Chondrocyte (in vitro differentiated cells): Measurements from ENCODE around the gene FYN. TPM values are rescaled to one million over a fixed set of nuclear protein-coding genes. Genes with fewer than 3 reads are reported as not detected.

Source experiments
- DNase-seq: peaks from one replicate; pipeline ENCODE4 v3.0.0; 2021; ENCODE audit warnings: mixed read lengths, low spot score
- H3K27ac Mint-ChIP-seq: one replicate; pipeline ENCODE4 v1.8.0; 2021; ENCODE audit warnings: mild to moderate bottlenecking, moderate library complexity, mixed read lengths; ENCODE audit not compliant: unreplicated experiment
- H3K27me3 Mint-ChIP-seq: 2 replicates; pipeline ENCODE4 v1.8.0; 2021; ENCODE audit warnings: low read depth, mixed read lengths
- H3K36me3 Mint-ChIP-seq: 2 replicates; pipeline ENCODE4 v1.8.0; 2021; ENCODE audit warnings: low read depth, mixed read lengths
- H3K4me1 Mint-ChIP-seq: 2 replicates; pipeline ENCODE4 v1.8.0; 2021; ENCODE audit warnings: low read depth, mild to moderate bottlenecking, mixed read lengths
- H3K4me3 Mint-ChIP-seq: one replicate; pipeline ENCODE4 v1.8.0; 2021; ENCODE audit warnings: mild to moderate bottlenecking, moderate library complexity, mixed read lengths; ENCODE audit not compliant: unreplicated experiment
- H3K9me3 Mint-ChIP-seq: 2 replicates; pipeline ENCODE4 v1.8.0; 2021; ENCODE audit warnings: low read depth, mixed read lengths
- total RNA-seq: library from RNA; stranded (reverse); gene quantifications from 3 replicates; pipeline ENCODE4 v1.2.1, GENCODE V29; 2021
- TF ChIP-seq, protein P1 (sequence below): fragments of 200-600 bp; sonication (generic); IDR thresholded peaks from 2 replicates; pipeline ENCODE4 v1.5.0; 2021; ENCODE audit warnings: antibody characterized with exemption, mild to moderate bottlenecking, moderate library complexity

FYN gene
- total RNA-seq, 1 donor from 2014 or later, result 109 TPM

DNA sequence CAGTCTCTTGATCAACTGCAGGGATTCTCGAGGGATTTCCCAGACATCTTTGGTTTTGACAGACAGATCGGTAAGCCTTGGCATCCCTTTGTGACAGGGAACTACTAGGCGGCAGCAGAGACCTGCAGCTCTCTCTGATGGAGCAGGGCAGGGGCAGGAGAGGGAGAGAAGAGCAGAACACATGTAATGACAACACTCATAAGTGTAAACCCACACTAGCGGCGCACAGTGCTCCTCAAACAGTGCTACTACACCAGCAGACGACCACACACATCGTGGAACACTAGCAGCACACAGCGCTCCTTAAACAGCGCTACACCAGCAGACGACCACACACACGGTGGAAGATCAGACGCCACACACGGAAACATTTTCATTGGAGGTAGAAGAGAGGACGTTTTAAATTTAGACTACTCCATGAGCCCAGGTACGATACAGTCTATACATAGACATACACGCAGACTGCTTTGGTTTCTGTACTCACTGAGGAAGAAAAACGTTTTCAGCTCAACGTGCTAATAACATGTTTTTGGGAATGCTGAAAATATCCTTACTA lies 173.0 kb downstream of the FYN start:
- no peaks in the 10 kb centered on the region for H3K9me3 Mint-ChIP-seq
- no peak for DNase-seq
- H3K27me3 Mint-ChIP-seq, result no peaks in the 10 kb centered on the region
- H3K27ac Mint-ChIP-seq, result no peak overlapping the region
- TF ChIP-seq, protein P1, sequence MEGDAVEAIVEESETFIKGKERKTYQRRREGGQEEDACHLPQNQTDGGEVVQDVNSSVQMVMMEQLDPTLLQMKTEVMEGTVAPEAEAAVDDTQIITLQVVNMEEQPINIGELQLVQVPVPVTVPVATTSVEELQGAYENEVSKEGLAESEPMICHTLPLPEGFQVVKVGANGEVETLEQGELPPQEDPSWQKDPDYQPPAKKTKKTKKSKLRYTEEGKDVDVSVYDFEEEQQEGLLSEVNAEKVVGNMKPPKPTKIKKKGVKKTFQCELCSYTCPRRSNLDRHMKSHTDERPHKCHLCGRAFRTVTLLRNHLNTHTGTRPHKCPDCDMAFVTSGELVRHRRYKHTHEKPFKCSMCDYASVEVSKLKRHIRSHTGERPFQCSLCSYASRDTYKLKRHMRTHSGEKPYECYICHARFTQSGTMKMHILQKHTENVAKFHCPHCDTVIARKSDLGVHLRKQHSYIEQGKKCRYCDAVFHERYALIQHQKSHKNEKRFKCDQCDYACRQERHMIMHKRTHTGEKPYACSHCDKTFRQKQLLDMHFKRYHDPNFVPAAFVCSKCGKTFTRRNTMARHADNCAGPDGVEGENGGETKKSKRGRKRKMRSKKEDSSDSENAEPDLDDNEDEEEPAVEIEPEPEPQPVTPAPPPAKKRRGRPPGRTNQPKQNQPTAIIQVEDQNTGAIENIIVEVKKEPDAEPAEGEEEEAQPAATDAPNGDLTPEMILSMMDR, result no peak
- H3K4me3 Mint-ChIP-seq, result no peak overlapping the region
- H3K4me1 Mint-ChIP-seq, result no peaks in the 10 kb centered on the region
- H3K36me3 Mint-ChIP-seq, result peaks cover 33% of the 10 kb centered on the region

GRCh38 chr6:111699123-111699522 lies 174.1 kb downstream of the FYN start:
- H3K4me3 Mint-ChIP-seq, result no peak overlapping the region
- TF ChIP-seq, protein P1, result no peak
- peaks cover 32% of the 10 kb centered on the region for H3K36me3 Mint-ChIP-seq
- no peaks in the 10 kb centered on the region for H3K9me3 Mint-ChIP-seq
- no peaks in the 10 kb centered on the region for H3K4me1 Mint-ChIP-seq
- no peaks in the 10 kb centered on the region for H3K27me3 Mint-ChIP-seq
- no peak for DNase-seq
- no peak overlapping the region for H3K27ac Mint-ChIP-seq

DNA sequence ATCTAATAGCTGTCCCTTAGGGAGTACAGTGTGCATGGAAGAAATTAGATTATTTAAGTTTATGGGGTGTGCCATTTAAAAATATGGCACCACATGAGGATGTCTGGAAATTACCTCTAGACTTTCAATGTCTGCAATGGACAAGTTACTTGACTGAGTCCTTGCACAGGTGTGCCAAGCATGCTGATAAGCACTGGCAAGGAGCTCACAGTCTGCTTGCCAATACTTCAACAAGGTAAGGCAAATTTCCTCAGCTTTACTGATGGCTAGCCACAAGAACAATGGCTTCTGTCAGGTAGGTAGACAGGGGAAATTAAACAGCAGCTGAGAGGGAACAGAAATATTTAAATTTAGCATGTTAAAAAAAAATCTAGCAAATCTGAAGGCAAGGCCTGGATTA lies 176.4 kb downstream of the FYN start:
- Mint-ChIP-seq H3K4me3 (no peak overlapping the region), H3K4me1 (peaks cover 11% of the 10 kb centered on the region), H3K27ac (no peak overlapping the region), H3K27me3 (no peaks in the 10 kb centered on the region), H3K36me3 (peaks cover 23% of the 10 kb centered on the region), H3K9me3 (no peaks in the 10 kb centered on the region)
- TF ChIP-seq, protein P1, result no peak
- DNase-seq, result no peak

- no peak for DNase-seq
- TF ChIP-seq, protein P1, result no peak
- H3K4me3 Mint-ChIP-seq, result no peak overlapping the region
- H3K4me1 Mint-ChIP-seq, result peaks cover 15% of the 10 kb centered on the region
- H3K9me3 Mint-ChIP-seq, result no peaks in the 10 kb centered on the region
- peak overlapping the region; percentile 46 for H3K27ac Mint-ChIP-seq
- no peaks in the 10 kb centered on the region for H3K27me3 Mint-ChIP-seq
- peaks cover 31% of the 10 kb centered on the region for H3K36me3 Mint-ChIP-seq
Observed at GRCh38 chr6:111692327-111693164, 180.7 kb downstream of the FYN start.

DNA sequence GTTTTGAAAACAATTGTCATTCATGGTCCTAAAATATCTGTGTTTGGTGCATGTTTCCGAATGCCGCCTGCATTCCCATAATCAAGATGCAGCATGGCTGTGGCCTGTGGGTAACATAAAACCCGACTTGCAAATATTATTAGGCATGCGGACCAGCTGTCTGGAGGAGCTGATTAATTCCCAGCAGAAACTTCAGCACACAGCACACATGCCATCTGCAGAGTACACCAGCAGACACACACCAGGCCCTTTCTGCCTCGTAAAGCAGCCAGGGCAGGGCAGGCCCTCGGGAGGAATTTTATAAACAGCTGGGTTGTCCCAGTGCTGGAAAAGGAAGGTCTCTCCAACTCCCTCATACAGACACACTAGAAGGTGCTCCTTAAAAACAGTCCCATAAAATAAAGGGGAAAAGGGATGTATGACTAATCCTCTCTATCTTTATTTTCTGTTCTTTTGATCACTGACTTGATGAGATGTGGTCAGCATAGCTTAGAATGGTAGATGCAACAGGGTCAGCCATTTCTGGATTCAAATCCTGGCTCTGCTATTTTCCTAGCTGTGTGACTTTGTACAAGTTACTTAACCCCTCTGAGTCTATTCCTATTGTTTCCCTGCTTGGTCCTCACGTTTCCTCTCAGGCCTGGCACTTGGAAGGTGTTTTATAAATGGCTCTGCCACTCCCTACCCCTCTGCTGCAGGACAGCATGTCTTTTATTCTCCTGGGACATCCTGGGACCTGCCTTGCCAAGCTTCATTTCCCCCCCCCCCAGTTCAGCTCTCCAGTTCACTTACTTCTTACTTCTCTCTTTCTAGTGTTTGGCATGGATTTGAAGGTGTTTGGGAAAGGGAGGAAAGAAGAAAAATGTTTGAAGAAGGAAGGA lies 181.7 kb downstream of the FYN start:
- H3K4me1 Mint-ChIP-seq, result peaks cover 17% of the 10 kb centered on the region
- no peak overlapping the region for H3K27ac Mint-ChIP-seq
- H3K36me3 Mint-ChIP-seq, result peaks cover 33% of the 10 kb centered on the region
- no peaks in the 10 kb centered on the region for H3K27me3 Mint-ChIP-seq
- TF ChIP-seq, protein P1, result no peak
- no peak overlapping the region for H3K4me3 Mint-ChIP-seq
- DNase-seq, result no peak
- no peaks in the 10 kb centered on the region for H3K9me3 Mint-ChIP-seq
